ENCODE measurements around the gene TSPOAP1. TPM values are rescaled to one million over a fixed set of nuclear protein-coding genes. Genes with fewer than 3 reads are reported as not detected.
A peak's percentile ranks its signal among the peaks of the same experiment; 100 is the strongest.

The TSPOAP1 gene
- polyA plus RNA-seq, 2 of the 4 experiments (the other 2 are of a cell fraction) = not detected

GRCh38 chr17:58365185-58365979, 36.8 kb upstream of the TSPOAP1 start:
- no peak for ATAC-seq

DNA sequence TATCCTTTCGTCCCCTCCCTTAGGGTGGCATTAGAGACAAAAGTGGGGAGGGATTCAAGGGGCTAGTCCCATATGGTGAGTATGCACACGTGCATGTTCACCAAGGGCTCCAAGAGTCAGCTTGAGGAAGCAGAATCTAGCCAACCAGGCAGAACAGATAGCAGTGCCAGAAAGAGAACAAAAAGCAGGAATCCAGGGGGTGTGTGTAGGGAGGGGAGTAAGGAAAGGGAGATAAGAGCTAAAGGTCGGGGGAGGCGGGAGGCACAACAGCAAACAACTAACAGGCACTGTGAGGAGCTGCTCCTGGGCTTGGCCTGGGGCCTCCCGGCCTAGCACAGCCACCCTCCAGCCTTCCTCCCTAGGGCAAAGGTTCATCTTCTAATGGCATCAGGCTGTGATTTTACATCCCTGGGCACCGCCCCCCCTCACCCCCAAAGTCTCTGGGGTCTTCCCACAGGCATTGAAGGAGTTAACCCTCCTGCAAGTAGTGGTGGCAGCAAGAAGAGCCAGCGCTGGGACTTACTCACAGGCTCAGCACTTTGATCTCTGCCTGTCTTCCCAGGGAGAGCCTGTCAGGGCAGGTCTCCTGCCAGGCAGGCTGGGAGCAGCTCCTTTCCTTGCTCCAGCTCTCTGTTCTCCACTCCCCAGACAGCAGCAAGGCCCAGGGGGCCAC, 35.8 kb upstream of the TSPOAP1 start:
- TF ChIP-seq FOSL2 (IDR thresholded peaks at IDR 0.05) (no peak), FOSL2 (CRISPR knock-in tag; IDR thresholded peaks at IDR 0.05) (no peak)
- H3K4me3 ChIP-seq = no peak overlapping the region
- WGBS (ENCODE audit: missing lambda C conversion rate) = 44% methylated on average over 7 of the region's 7 CpGs
- peak overlapping the region; percentile 6; the same call in 2 of the 3 replicates for H3K4me2 ChIP-seq
- ChIA-PET CTCF (interaction anchor here (0.7 to 5.5 kb wide), 6 partner anchors 12 to 115 kb away, joined by 3 to 38 read pairs (median 10); partner anchors contain the start of genes RNF43 and SUPT4H1), POLR2A (interaction anchor here (1.3 to 1.5 kb wide), 2 partner anchors 10 to 12 kb away, joined by 3 to 7 read pairs; partner anchors contain the start of gene SUPT4H1)
- peak overlapping the region; percentile 26 to 50; a peak in 4 of 6 replicates for H3K27ac ChIP-seq
- H3K4me1 ChIP-seq = peaks cover 18% of the 10 kb centered on the region
- no peak for FAIRE-seq
- no peaks in the 10 kb centered on the region for H3K9me3 ChIP-seq
- no peak for DNase-seq (ENCODE audit: low read depth in 1 of 2, low spot score in 1 of 2)
- peak in 1 of 2 experiments; percentile 39; a peak in 3 of 6 replicates for ATAC-seq

More at GRCh38 chr17:58365185-58365979, 36.8 kb upstream of the TSPOAP1 start:
- POLR2A ChIA-PET = interaction anchor here (0.9 to 1.5 kb wide), 3 partner anchors 11 to 14 kb away, joined by 3 to 7 read pairs (median 3); partner anchors contain the start of gene SUPT4H1
- H3K27ac ChIP-seq = peak overlapping the region in 1 of 2 experiments; percentile 50; a peak in 3 of 6 replicates
- FAIRE-seq = no peak
- H3K9me3 ChIP-seq = no peaks in the 10 kb centered on the region
- no peak overlapping the region for H3K4me2 ChIP-seq
- CTCF ChIA-PET = interaction anchor here (0.7 to 2.8 kb wide), 4 partner anchors 13 to 82 kb away, joined by 3 to 10 read pairs (median 4); no protein-coding TSS in a partner anchor
- TF ChIP-seq SREBF2 (IDR thresholded peaks at IDR 0.05) (no peak), CHD4 (IDR thresholded peaks at IDR 0.05; ENCODE audit: borderline replicate concordance) (no peak), HDAC2 (IDR thresholded peaks at IDR 0.05) (no peak), REST (IDR thresholded peaks at IDR 0.05) (no peak), RNF2 (IDR thresholded peaks at IDR 0.05; ENCODE audit: borderline replicate concordance, low read depth) (no peak), MAZ (IDR thresholded peaks at IDR 0.05; ENCODE audit: borderline replicate concordance, low read depth, low read length) (no peak), ZNF302 (CRISPR knock-in tag; IDR thresholded peaks at IDR 0.05) (no peak), CBX8 (IDR thresholded peaks at IDR 0.05) (no peak), NPAS2 (CRISPR knock-in tag; IDR thresholded peaks at IDR 0.05; ENCODE audit: borderline replicate concordance) (no peak)
- TF ChIP-seq, protein P1, sequence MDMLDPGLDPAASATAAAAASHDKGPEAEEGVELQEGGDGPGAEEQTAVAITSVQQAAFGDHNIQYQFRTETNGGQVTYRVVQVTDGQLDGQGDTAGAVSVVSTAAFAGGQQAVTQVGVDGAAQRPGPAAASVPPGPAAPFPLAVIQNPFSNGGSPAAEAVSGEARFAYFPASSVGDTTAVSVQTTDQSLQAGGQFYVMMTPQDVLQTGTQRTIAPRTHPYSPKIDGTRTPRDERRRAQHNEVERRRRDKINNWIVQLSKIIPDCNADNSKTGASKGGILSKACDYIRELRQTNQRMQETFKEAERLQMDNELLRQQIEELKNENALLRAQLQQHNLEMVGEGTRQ (IDR thresholded peaks at IDR 0.05) = no peak
- TF ChIP-seq, protein P2, sequence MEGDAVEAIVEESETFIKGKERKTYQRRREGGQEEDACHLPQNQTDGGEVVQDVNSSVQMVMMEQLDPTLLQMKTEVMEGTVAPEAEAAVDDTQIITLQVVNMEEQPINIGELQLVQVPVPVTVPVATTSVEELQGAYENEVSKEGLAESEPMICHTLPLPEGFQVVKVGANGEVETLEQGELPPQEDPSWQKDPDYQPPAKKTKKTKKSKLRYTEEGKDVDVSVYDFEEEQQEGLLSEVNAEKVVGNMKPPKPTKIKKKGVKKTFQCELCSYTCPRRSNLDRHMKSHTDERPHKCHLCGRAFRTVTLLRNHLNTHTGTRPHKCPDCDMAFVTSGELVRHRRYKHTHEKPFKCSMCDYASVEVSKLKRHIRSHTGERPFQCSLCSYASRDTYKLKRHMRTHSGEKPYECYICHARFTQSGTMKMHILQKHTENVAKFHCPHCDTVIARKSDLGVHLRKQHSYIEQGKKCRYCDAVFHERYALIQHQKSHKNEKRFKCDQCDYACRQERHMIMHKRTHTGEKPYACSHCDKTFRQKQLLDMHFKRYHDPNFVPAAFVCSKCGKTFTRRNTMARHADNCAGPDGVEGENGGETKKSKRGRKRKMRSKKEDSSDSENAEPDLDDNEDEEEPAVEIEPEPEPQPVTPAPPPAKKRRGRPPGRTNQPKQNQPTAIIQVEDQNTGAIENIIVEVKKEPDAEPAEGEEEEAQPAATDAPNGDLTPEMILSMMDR (IDR thresholded peaks at IDR 0.05) = no peak
- TF ChIP-seq, protein P3, sequence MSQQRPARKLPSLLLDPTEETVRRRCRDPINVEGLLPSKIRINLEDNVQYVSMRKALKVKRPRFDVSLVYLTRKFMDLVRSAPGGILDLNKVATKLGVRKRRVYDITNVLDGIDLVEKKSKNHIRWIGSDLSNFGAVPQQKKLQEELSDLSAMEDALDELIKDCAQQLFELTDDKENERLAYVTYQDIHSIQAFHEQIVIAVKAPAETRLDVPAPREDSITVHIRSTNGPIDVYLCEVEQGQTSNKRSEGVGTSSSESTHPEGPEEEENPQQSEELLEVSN (IDR thresholded peaks at IDR 0.05; ENCODE audit: borderline replicate concordance, low read depth) = no peak
- DNase-seq (ENCODE audit: low read depth in 1 of 2, low spot score in 1 of 2) = no peak
- no peak overlapping the region for H3K4me3 ChIP-seq
- peaks cover 21% of the 10 kb centered on the region for H3K4me1 ChIP-seq
